AG04450 (cell line): ENCODE data around the gene FBXW8. TPM values are rescaled to one million over a fixed set of nuclear protein-coding genes. Genes with fewer than 3 reads are reported as not detected.

Experiments used
- CTCF ChIA-PET: fragments of 300-600, 350-600 bp; formaldehyde crosslinking; extraction: SDS; loops from one replicate; lab custom pipeline; 2022; ENCODE audit warnings: antibody characterized with exemption, inconsistent platforms; lab: Charles Lee
- POLR2A ChIA-PET: fragments of 350-600 bp; formaldehyde crosslinking; extraction: SDS; loops from one replicate; lab custom pipeline; 2021; ENCODE audit warnings: antibody characterized with exemption, inconsistent platforms; lab: Yijun Ruan, JAX
- DNase-seq: peaks from one replicate; pipeline ENCODE4 v3.0.0-alpha.2; 2011; ENCODE audit warnings: low read depth, low spot score
- H3K27ac ChIP-seq: one replicate; pipeline ENCODE4 v1.5.1; 2012; ENCODE audit warnings: low read depth, low read length, control low read depth
- H3K27me3 ChIP-seq: one replicate; pipeline ENCODE4 v1.6.0; 2012; ENCODE audit warnings: low read length; ENCODE audit not compliant: control insufficient read depth, insufficient read depth
- H3K4me3 ChIP-seq: 2 replicates; pipeline ENCODE4 v1.5.1; 2011; ENCODE audit warnings: mild to moderate bottlenecking, low read depth, low read length, control low read depth
- H3K9me3 ChIP-seq: 2 replicates; pipeline ENCODE4 v1.5.1; 2012; ENCODE audit warnings: low read length; ENCODE audit not compliant: control insufficient read depth, insufficient read depth
- polyA plus RNA-seq: library from polyadenylated mRNA; depleted of rRNA; stranded (reverse); fragments of >200 nt; gene quantifications from 2 replicates; pipeline ENCODE4 v1.2.3, GENCODE V29; 2011
- TF ChIP-seq, protein P1 (sequence below): IDR thresholded peaks from 2 replicates; pipeline ENCODE4 v1.5.1; 2011; ENCODE audit warnings: low read depth, low read length, control low read depth, inconsistent platforms

The FBXW8 gene
- polyA plus RNA-seq, 1 experiment, result 23.0 TPM

DNA sequence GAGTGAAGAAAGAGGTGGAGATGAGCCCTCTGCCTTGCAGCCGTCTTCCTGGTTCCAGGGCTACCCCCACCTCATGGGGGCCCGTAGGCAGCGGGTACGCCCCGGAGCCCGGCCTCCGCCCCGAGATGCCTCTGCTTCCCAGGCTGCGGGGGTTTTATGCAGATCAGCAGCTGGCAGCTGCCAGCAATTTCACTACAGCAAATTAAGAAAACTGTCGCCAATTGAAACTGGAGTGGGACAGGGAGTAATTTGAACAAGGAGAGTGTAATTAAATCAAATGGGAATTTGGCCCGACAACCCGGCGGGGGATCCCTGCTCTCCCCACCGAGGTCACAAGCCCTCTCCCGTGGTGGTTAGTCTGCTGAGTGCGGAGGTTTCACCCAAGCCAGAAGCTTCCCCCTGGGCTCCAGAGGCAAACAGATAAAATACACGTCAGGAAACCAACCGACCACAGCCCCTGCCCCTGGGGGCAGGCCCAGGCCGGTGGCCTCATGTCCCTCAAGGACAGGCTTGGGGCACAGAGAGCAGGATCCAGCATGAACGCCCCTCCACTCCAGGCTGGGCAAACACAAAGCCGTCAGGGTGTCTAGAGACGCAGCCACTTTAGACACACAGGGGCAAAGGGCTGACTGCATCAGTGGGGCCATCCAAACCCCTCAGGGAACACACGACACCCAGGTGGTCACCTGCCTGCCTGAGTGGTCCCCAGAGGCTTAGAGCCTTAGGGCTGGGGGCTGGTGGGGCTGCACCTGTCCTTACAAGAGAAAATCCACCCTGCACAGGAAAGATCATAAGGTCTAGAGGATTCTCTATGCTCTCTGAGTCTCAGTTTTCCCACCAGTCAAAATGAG, 134.6 kb downstream of the FBXW8 start:
- no peak for DNase-seq
- no peaks in the 10 kb centered on the region for H3K27me3 ChIP-seq
- H3K27ac ChIP-seq, result no peak overlapping the region
- no peaks in the 10 kb centered on the region; the same call in 1 of the 2 replicates for H3K9me3 ChIP-seq
- H3K4me3 ChIP-seq, result no peak overlapping the region
- CTCF ChIA-PET, result no interaction called here
- POLR2A ChIA-PET, result no interaction called here
- TF ChIP-seq, protein P1, sequence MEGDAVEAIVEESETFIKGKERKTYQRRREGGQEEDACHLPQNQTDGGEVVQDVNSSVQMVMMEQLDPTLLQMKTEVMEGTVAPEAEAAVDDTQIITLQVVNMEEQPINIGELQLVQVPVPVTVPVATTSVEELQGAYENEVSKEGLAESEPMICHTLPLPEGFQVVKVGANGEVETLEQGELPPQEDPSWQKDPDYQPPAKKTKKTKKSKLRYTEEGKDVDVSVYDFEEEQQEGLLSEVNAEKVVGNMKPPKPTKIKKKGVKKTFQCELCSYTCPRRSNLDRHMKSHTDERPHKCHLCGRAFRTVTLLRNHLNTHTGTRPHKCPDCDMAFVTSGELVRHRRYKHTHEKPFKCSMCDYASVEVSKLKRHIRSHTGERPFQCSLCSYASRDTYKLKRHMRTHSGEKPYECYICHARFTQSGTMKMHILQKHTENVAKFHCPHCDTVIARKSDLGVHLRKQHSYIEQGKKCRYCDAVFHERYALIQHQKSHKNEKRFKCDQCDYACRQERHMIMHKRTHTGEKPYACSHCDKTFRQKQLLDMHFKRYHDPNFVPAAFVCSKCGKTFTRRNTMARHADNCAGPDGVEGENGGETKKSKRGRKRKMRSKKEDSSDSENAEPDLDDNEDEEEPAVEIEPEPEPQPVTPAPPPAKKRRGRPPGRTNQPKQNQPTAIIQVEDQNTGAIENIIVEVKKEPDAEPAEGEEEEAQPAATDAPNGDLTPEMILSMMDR, result no peak

DNA sequence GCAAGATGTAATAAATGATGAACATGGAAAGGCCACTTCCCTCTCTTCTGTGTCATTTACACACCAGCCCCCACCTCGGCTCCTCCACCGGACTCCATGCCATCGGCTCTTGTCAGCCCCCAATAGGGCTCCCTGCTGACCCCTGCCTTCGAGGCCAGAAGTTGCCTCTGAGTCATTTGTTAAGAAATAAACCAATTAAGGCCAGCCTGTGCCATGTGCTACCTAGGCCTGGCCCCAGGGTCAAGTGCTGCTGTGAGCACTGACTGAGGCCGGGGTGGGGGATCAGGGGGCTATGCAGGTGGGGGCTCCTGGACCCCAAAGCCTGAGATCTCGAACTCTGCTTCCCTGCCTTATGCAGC, 135.2 kb downstream of the FBXW8 start:
- CTCF ChIA-PET, result no interaction called here
- POLR2A ChIA-PET, result no interaction called here
- Histone ChIP-seq H3K4me3 (no peak overlapping the region), H3K27me3 (peaks cover 4% of the 10 kb centered on the region), H3K9me3 (no peaks in the 10 kb centered on the region; the same call in 1 of the 2 replicates), H3K27ac (no peak overlapping the region)
- no peak for DNase-seq
- TF ChIP-seq, protein P1, result no peak

DNA sequence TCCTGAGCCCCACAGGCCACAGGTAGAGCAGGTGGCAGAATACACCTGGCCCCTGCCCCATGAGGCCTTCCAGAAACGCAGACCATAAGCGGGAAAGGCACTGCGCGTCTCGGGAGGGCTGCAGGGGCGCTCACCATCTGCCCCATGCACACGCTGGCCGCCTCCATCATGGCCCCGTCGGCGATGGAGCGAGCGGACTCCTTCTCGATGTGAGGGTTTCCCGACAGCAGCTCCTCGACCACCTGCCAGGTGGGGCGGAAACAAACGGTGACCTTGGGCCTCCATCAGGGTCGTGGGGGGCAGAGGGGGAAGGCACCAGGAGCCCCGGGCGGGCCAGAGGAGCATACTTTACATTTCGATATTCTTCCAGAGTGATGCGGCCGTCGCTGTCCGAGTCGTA, 135.7 kb downstream of the FBXW8 start:
- H3K4me3 ChIP-seq, result no peak overlapping the region
- peaks cover 7% of the 10 kb centered on the region for H3K27me3 ChIP-seq
- no peaks in the 10 kb centered on the region; the same call in 1 of the 2 replicates for H3K9me3 ChIP-seq
- no peak overlapping the region for H3K27ac ChIP-seq
- TF ChIP-seq, protein P1, result no peak
- ChIA-PET CTCF (no interaction called here), POLR2A (no interaction called here)
- DNase-seq, result no peak

DNA sequence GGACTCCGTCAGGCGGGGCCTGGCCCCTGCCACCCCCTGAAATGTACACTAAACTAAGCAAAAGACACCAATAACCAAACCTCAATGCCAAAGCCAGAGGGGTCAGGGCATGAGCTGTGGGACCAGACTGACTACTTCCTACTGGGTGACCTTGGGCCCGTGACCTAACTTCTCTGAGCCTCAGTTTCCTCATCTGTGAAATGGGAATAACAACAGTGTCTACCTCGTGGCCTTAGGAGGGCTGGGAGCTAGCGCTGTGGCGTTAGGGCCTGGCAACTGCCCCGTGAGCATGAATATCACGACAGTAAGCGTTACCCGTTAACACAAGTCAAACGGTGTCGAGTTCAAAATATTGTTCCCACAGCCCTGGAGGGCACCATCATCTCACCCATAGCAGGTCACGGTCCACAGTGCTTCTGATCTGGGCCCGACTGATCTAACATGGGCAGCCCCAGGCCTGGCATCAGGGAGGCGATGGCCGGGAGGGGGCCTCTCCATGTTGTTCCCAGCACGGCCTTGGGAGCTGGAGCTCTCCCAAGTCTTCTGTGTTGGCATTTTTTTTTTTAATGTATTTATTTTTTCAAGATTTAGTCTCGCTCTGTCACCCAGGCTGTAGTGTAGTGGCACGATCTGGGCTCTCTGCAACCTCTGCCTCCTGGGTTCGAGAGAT, 136.2 kb downstream of the FBXW8 start:
- H3K27me3 ChIP-seq, result peaks cover 13% of the 10 kb centered on the region
- CTCF ChIA-PET, result interaction anchor here (1.0 kb wide), 1 partner anchor 21 kb away, joined by 3 read pairs; no protein-coding TSS in a partner anchor
- H3K9me3 ChIP-seq, result no peaks in the 10 kb centered on the region; the same call in 1 of the 2 replicates
- TF ChIP-seq, protein P1, result no peak
- DNase-seq, result no peak
- no peak overlapping the region for H3K4me3 ChIP-seq
- POLR2A ChIA-PET, result no interaction called here
- H3K27ac ChIP-seq, result no peak overlapping the region
